Esophagus squamous epithelium (tissue), 4 donors: ENCODE measurements around the gene ARID5B.

Experiments used
- CTCF ChIP-seq, 6 experiments: fragments of 450-650 bp in 4 of 6; fragments of 200-600 bp in 2 of 6; sonication (generic) in 2 of 6; IDR thresholded peaks; one replicate each; pipeline ENCODE4 v1.5.1; 2016 to 2019; ENCODE audit warnings: antibody characterized with exemption in 6 of 6, mild to moderate bottlenecking in 4 of 6, moderate library complexity in 4 of 6
- POLR2A ChIP-seq, 4 donors: fragments of 450-650 bp; IDR thresholded peaks; one replicate each; pipeline ENCODE4 v1.6.1; 2017; ENCODE audit warnings: antibody characterized with exemption in 4 of 4, mild to moderate bottlenecking in 4 of 4, moderate library complexity in 3 of 4

GRCh38 chr10:62059217-62059920 lies 157.9 kb downstream of the ARID5B start:
- TF ChIP-seq CTCF (IDR thresholded peaks at IDR 0.05) = no peak
- TF ChIP-seq POLR2A (IDR thresholded peaks at IDR 0.05) = no peak
